HG03520 (cell line): Measurements from ENCODE around the gene CLDN3.
"Not testable (repeated sequence)": the region's sequence is repeated elsewhere in the genome, so short reads cannot be mapped to it uniquely, and the experiment has no call there.

Experiments used
- ATAC-seq: cut with Tn5 transposase; IDR thresholded peaks from one replicate; pipeline ENCODE4 v1.9.1; 2021; ENCODE audit warnings: mild to moderate bottlenecking, moderate library complexity; ENCODE audit not compliant: unreplicated experiment

CLDN3 gene

DNA sequence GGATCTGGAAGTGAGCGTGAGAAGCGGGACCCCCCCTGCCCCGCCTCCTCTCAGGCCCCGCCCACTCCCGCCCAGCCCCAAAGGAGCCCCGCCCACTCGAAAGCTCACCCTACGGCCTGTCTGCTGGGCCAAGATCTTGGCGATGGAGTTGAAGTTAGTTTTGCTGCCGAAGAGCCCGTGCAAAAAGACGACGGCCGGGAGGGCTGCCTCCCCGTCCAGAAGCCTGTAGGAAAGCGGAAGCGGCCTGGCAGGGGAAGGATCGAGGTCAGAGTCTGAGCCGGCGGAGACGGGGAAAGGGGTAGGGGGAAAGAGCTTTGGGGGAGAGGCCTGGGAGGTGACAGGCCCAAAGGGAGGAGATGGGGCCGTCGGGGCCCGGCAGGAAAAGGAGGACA lies 31.9 kb downstream of the CLDN3 start:
- ATAC-seq: no peak

DNA sequence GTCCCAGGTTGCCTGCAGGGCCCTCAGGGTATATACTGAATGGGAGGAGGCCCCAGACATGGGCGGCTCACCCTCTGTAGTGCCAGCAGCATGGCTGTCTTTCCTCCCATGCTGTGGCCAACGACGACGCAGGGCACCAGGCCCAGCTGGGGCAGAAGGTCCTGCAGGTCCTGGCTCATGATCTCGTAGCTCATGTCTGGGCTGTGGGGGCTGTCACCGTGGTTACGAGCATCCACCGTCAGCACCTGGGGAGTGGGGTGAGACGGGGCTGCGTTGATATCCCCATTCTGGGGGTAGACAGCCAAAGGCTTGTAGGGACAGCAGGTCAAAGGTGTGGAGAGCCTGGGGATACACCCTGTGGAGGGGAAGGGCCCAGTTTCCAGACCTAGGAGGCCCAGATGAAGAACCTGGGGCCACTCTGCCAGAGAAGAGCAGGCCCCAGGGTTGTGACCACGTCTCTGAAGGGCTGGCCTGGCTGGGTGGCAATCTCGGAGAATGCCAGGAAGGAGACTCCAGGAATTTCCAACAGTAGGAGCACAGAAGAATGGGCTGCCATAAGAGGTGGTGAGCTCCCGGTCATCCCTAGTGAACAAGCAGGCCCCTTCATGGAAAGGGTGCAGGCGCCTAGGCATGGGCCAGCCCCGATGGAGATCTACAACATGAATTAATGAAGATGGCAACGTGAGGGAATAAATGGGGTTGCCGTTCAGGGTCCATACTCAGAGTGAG lies 32.4 kb downstream of the CLDN3 start:
- no peak for ATAC-seq

DNA sequence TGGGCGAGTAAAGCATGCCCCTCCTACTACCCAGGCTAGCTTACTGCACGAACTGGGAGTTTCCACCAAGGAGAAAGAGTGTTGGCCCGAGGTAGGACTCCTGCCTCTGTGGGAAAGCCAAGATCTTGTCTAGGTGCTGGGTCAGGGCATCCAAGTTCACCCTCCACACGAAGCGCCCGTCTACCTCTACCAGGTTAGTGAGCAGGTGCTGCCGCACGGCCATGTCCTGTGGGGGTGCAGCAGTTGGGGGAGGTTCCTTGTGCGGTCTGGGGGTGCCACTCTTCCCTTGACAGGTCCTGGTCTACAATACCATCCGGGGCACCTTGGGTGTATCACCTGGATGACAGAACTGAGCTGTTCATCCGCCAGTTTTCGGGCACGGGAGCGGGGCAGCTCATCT lies 33.2 kb downstream of the CLDN3 start:
- ATAC-seq: no peak

DNA sequence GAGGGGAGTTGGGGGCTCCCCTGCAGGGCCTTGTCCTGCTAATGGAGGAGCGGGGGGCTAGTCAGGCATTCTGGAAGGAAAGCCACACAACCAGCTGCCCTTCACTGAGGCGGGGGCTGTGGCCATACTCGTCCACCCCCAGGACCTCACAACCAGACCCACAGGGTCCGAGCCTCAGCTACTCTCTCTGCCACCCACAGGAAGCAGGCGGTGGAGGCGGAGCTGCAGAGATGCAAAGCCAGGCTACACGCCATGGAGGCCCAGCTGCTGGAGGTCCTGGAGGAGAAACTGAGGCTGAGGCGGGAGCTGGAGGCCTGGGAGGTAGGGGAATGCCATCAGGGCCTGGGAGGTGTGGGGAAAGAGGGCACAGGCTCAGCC lies 34.6 kb downstream of the CLDN3 start:
- ATAC-seq: no peak

DNA sequence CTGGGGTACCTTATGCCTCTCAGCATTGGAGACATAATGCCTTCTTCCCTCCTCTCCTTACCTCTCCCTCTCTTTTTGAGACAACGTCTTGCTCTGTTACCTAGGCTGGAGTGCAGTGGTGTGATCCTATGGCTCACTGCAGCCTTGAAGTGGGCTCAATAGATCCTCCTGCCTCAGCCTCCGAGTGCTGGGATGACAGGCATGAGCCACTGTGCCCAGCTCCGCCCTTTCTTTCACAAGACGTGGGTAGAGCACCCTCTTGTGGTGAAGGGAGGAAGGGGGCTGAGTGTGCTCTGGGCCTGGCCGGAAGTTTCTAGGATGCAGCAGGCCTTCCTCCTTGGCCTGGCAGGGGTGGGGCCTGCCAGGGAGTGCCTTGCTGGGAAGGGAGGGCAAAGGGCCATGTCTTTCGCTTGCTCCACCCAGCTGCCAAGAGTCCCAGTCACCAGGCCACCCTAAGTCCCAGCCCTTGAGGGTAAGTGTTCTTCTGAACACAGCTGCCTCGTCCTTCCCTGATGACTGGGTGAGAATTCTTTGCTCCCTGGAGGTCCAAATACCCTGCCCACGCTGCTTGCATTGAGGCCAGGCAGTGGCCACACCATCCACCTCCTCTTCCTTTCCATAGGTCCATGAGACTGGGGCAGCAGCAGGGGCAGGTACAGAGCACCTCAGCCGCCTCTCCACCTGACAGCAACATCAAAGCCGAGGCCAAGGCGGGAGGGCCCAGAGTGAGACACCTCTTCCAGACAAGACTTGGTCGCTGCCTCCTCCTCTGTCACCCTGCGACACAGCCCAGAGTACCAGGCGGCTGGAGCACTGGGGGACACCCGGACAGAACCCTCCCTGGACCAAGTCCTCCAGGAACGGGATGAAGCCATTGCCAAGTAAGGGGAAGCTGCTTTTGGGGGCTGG lies 35.2 kb downstream of the CLDN3 start:
- ATAC-seq: no peak

DNA sequence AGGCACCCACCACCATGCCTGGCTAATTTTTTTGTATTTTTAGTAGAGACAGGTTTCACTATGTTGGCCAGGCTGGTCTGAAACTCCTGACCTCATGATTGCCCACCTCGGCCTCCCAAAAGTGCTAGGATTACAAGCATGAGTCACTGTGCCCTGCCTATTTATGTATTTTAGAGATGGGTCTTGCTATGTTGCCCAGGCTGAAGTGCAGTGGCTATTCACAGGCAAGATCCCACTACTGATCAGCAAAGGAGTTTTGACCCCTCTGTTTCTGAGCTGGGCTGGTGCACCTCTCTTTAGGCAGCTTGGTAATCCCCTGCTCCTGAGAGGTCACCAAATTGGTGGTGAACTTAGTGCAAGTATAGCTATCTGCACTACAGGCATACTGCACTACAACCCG lies 37.7 kb downstream of the CLDN3 start:
- no peak for ATAC-seq

DNA sequence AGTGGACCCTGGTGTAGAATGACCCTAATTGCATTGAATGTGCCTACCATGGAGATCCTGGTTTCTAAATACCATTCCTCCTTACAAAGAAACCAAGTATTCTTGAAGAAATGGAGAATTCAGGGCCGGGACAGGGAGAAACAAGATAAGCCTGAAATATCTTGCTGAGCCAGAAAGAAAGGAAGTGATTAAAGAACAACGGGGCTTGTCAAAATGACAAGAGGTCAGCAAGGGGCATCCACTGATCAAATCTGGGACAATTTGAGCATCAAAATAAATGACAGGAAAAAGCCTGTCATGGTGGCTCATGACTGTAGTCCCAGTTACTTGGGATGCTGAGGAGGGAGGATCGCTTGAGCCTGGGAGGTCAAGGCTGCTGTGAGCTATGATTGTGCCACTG lies 39.6 kb downstream of the CLDN3 start:
- no peak for ATAC-seq

DNA sequence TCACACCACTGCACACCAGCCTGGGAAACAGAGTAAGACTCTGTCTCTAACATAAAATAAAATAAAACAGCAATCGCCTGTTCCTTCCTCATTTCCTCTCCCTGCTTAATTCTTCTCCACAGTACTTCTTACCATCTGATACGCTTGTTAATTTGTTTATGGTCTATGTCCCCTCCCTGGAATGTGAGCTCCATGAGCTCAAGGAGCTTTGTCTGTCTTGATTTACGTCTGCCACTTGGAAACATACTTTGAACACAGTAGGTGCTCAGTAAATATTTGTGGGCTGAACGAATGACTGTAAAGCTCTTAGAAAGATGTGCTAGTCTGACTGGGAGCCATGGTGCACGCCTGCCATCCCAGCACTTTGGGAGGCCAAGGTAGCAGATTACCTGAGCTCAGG lies 41.5 kb downstream of the CLDN3 start:
- ATAC-seq: no peak

DNA sequence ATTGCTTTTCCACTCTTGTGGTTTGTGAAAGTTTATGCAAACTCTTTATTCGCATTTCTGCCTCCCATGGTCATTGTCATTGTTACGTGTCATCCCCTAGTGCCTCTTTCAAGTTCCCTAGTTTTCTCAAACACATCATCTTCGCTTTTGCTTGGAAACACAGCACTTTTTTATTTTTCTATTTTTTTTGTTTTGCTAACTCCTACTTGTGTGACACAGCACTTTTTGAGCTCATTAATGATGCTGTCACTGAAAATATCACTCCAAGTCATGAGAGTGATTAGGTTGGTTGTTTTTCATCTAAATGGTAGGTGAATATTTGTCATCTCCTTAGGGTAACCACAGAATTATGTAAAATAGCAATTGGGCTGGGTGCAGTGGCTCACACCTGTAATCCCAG lies 42.1 kb downstream of the CLDN3 start:
- no peak for ATAC-seq

DNA sequence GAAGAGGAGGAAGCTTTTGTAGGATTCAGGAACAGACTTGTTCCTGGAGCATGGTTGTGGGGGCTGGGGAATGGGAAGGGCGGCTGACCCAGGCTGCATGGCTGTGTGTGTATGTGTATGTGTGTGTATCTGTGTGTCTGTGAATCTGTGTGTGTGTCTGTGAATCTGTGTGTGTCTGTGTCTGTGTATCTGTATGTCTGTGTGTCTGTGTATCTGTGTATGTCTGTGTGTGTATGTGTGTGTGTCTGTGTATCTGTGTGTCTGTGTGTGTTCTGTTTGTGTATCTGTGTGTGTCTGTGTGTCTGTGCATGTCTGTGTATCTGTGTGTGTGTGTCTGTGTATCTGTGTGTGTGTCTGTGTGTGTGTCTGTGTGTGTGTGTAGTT lies 44.0 kb downstream of the CLDN3 start:
- no peak for ATAC-seq

DNA sequence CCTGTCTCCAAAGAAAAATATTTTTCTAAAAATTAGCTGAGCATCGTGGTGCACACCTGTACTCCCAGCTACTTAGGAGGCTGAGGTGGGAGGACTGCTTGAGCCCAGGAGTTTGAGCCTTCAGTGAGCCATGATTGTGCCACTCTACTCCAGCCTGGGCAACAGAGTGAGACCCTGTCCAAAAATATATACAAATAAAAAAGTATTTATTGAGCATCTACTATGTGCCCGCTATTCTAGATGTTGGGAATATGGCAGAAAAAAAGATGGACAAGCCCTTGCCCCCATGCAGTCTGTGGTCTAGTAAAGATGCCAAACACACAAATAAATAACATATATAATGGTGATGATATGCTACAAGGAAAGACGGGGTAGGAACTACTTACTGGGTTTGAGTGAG lies 46.3 kb downstream of the CLDN3 start:
- no peak for ATAC-seq

DNA sequence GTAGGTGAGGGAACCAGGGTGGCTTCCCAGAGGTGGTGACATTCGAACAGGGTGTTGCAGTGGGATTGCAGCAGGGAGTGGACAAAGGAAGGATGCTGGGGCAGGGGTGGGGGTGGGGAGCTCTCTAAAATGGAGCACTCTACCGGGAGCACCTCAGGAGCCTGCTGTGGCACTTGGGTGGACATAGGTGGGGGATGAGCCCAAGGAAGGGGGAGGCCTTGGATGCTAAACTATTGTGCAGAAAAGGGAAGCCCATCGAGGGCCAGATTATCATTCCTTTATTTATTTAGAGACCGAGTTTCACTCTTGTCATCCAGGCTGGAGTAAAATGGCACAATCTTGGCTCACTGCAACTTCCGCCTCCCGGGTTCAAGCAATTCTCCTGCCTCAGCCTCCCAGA lies 47.3 kb downstream of the CLDN3 start:
- ATAC-seq: no peak

DNA sequence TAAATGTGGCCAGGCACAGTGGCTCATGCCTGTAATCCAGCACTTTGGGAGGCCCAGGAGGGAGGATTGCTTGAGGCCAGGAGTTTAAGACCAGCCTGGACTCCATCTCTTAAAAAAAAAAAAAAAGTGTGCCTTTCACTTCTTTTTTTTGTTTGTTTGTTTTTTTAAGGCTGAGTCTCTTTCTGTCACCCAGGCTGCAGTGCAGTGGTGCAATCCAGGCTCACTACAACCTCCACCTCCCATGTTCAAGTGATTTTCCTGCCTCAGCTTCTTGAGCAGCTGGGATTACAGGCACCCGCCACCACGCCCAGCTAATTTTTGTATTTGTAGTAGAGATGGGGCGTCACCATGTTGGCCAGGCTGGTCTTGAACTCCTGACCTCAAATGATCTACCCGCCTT lies 47.9 kb downstream of the CLDN3 start:
- ATAC-seq: not testable (repeated sequence)

DNA sequence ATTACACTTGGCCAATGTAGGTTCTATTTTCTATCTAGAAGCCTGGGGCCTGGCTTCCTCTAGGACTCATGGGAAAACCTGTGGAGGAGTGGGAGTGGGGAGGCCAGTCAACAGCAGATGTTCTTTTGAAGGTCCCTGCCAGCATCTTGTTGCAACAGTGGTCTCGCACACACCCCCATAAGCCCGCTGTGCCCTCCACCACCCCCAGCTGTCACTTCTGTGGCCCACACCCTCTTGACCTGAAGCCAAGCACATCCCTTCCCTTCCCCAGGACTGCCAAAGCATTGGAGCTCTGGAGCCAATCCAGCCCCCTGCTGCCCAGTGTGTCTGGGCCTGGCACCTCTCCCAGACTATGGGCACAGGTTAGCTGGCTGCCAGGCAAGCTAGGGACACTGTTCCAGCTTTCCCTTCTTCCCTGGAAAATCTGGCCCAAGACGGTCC lies 48.7 kb downstream of the CLDN3 start:
- ATAC-seq: no peak

DNA sequence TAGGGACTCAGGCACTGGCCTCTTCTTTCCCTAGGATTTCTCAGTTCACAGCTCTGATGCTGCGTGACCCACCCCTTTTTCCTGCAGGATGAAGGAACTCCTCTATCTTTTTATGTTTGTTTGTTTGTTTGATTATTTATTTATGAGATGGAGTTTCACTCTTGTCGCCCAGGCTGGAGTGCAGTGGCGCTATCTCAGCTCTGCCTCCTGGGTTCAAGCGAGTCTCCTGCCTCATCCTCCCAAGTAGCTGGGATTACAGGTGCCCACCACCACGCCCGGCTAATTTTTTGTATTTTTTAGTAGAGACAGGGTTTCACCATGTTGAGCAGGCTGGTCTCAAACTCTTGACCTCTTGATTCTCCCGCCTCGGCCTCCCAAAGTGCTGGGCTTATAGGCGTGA lies 49.6 kb downstream of the CLDN3 start:
- ATAC-seq: not testable (repeated sequence)

DNA sequence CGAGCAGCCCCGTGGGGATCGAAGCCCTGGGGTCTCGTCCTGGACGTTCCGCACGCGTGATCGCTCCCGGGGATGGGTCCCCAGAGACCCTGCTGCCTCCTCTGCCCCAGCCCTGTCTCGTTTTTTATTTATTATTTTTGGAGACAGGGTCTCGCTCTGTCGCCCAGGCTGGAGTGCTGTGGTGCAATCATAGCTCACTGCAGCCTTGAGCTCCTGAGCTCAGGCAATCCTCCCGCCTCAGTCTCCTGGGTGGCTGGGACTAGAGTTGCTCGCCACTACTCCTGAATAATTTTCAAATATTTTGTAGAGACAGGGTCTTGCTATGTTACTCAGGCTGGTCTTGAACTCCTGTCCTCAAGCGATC lies 50.3 kb downstream of the CLDN3 start:
- ATAC-seq: no peak
